Prostate gland (tissue), 2 donors: ENCODE measurements around the gene TAS1R3. TPM values are rescaled to one million over a fixed set of nuclear protein-coding genes. Genes with fewer than 3 reads are reported as not detected.

ENCODE experiments used
- DNase-seq: peaks from one replicate; pipeline ENCODE4 v3.0.0-alpha.2; 2019; ENCODE audit warnings: low spot score
- H3K27ac ChIP-seq, 2 donors: fragments of 200-600 bp; sonication (generic); 2 replicates each; pipeline ENCODE4 v1.5.1; 2017 to 2019
- H3K27me3 ChIP-seq: fragments of 200-600 bp; sonication (generic); replicated peaks from 2 replicates; pipeline ENCODE4 v1.5.1; 2019; ENCODE audit not compliant: insufficient read depth
- H3K36me3 ChIP-seq, 2 donors: fragments of 200-600 bp; sonication (generic); 1 replicate in 1 of 2; 2 replicates in 1 of 2; pipeline versions ENCODE4 v1.5.1 to v1.8.1; 2017 to 2019
- H3K4me1 ChIP-seq: fragments of 200-600 bp; sonication (generic); replicated peaks from 2 replicates; pipeline ENCODE4 v1.5.1; 2019
- H3K4me3 ChIP-seq, 2 donors: fragments of 200-600 bp; sonication (generic); 2 replicates each; pipeline ENCODE4 v1.5.1; 2017 to 2019
- H3K9me3 ChIP-seq: fragments of 200-600 bp; sonication (generic); 2 replicates; pipeline ENCODE4 v1.5.1; 2017
- POLR2A ChIP-seq: fragments of 450-650 bp; IDR thresholded peaks from one replicate; pipeline ENCODE4 v1.6.1; 2016; ENCODE audit warnings: antibody characterized with exemption, mild to moderate bottlenecking
- POLR2AphosphoS5 ChIP-seq: sonication (generic); formaldehyde crosslinking; IDR thresholded peaks from one replicate; pipeline ENCODE4 v1.6.1; 2017; ENCODE audit warnings: antibody characterized with exemption
- WGBS: methylation state at CpG from one replicate; pipeline ENCODE4 v1.1.5; 2018; 5-methylcytosine and 5-hydroxymethylcytosine counted together
- intact Hi-C: fragments of 100-400 bp; cut with DNase I; formaldehyde crosslinking; loops from one replicate; pipeline ENCODE4 v1.14.2; 2022
- total RNA-seq, 2 donors: library from RNA; depleted of rRNA; stranded (reverse); fragments of >200 nt; gene quantifications; one replicate each; pipeline ENCODE4 v1.1.0, GENCODE V29; 2016
- TF ChIP-seq, protein P1 (sequence below), 4 experiments: fragments of 200-600 bp in 2 of 4; fragments of 450-650 bp in 2 of 4; sonication (generic) in 2 of 4; IDR thresholded peaks; 1 replicate in 3 of 4; 2 replicates in 1 of 4; pipeline ENCODE4 v1.5.1; 2016 to 2019; ENCODE audit warnings: antibody characterized with exemption in 4 of 4, mild to moderate bottlenecking in 2 of 4, moderate library complexity in 2 of 4

The TAS1R3 gene
- total RNA-seq, 2 donors from 2014 or later: 0.80 TPM; not detected in 1

DNA sequence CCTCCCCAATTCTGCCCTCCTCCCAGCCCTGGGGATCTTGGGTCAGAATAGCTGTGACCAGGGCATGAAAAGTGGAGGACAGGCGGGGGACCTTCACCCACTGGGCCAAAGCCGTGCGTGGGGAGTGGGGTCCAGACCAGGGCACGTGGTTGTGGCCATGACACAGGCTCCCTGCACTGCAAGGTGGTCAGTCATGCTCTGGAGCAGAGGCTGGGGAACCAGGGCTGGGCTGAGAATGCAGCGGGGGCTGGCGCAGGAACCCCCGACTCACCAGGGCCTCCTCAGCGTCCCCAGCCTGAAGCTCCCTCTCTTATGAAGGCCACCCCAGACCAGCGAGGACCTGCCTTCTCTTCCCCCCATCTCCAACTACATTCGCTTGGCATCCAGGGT is 15.4 kb downstream of the TAS1R3 start:
- peaks cover 0 to 4% of the 10 kb centered on the region in 2 donors for H3K36me3 ChIP-seq
- intact Hi-C loops: loop anchor here (5.0 kb wide), 1 partner anchor 39 kb away; the partner anchor contains the start of genes ACAP3 and PUSL1
- WGBS: 85% methylated on average over 9 of the region's 10 CpGs
- DNase-seq: no peak
- no peak overlapping the region for H3K4me3 ChIP-seq
- H3K27ac ChIP-seq: no peak overlapping the region
- H3K9me3 ChIP-seq: no peaks in the 10 kb centered on the region
- peaks cover 14% of the 10 kb centered on the region for H3K4me1 ChIP-seq
- TF ChIP-seq, protein P1, sequence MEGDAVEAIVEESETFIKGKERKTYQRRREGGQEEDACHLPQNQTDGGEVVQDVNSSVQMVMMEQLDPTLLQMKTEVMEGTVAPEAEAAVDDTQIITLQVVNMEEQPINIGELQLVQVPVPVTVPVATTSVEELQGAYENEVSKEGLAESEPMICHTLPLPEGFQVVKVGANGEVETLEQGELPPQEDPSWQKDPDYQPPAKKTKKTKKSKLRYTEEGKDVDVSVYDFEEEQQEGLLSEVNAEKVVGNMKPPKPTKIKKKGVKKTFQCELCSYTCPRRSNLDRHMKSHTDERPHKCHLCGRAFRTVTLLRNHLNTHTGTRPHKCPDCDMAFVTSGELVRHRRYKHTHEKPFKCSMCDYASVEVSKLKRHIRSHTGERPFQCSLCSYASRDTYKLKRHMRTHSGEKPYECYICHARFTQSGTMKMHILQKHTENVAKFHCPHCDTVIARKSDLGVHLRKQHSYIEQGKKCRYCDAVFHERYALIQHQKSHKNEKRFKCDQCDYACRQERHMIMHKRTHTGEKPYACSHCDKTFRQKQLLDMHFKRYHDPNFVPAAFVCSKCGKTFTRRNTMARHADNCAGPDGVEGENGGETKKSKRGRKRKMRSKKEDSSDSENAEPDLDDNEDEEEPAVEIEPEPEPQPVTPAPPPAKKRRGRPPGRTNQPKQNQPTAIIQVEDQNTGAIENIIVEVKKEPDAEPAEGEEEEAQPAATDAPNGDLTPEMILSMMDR (IDR thresholded peaks at IDR 0.05): no peak
- no peak for TF ChIP-seq POLR2AphosphoS5
- TF ChIP-seq POLR2A: no peak
- H3K27me3 ChIP-seq: no peaks in the 10 kb centered on the region

DNA sequence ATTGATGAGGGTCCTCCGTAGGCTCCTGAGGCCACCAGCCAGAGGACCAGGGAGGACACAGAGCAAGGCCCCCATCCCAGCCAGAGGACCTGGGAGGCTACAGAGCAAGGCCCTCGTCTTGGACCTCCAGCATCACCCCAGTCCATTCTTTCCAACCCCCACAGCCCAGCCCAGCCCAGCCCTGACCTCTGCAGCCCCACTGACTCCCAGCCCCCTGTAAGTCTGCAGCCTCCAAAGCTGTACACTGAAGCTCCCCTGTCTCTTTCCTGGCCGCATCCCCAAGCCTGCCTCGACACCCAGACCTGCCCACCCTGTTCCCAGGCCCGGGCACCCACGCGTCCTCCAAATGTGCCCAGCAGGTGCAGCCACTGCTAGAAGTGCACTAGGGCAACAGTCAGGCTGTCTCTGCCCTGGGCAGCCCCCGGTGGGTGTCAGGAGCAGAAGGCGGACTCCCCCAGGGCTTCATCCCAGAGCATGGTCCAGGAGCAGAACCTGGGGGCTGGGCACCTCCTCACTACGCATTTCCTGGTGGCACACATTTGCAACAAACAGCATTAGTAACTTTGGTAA is 16.0 kb downstream of the TAS1R3 start:
- TF ChIP-seq, protein P1 (IDR thresholded peaks at IDR 0.05): no peak
- TF ChIP-seq POLR2AphosphoS5: no peak
- TF ChIP-seq POLR2A: no peak
- Histone ChIP-seq H3K36me3 (no peaks in the 10 kb centered on the region), H3K27me3 (no peaks in the 10 kb centered on the region), H3K27ac (peak overlapping the region; percentile 62 to 66), H3K4me3 (peak overlapping the region; percentile 60 to 79), H3K9me3 (no peaks in the 10 kb centered on the region), H3K4me1 (peaks cover 14% of the 10 kb centered on the region)
- DNase-seq: no peak
- intact Hi-C loops: loop anchor here (5.0 kb wide), 1 partner anchor 40 kb away; the partner anchor contains the start of genes ACAP3 and PUSL1
- WGBS: 70% methylated on average over 10 of the region's 10 CpGs

DNA sequence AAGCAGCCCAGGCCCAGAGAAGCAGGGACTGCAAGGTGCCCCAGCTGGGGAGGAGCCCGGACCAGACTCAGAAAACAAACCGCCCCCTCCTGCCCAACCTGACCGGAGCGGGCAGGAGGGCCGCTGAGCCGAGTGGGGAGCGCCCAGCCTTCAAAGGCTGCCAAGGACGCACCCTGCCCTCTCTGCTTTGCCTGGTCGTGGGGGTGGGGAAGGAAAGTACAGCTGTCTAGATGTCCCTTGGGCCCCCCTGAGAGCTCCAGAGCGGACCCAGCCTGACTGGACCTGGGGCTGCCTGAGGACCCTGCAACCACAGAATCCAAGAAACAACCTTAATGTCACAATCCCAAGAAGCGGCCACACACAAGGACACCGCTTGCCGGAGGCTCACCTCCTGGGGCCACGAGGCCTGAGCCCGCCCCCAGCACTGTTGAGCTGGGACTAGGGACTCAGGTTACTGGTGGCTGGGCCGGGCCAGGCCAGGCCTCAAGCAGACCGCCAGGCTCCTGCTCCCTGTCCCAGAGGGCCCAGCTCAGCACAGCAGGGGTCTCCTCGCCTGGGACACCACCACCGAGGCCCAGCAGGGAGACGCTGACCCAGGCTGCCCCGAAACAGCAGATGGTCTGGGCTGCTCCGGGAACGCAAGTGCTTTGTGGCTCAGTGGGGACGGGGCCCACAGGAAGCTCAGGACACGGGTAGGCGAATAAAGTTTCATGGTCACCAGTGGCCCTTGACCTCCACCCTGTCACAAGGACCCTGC is 16.8 kb downstream of the TAS1R3 start:
- Histone ChIP-seq H3K4me3 (peak overlapping the region; percentile 60 to 79), H3K27ac (peak overlapping the region; percentile 62 to 66), H3K36me3 (no peaks in the 10 kb centered on the region), H3K27me3 (no peaks in the 10 kb centered on the region), H3K4me1 (peaks cover 14% of the 10 kb centered on the region), H3K9me3 (no peaks in the 10 kb centered on the region)
- intact Hi-C loops: loop anchor here (5.0 kb wide), 1 partner anchor 41 kb away; the partner anchor contains the start of genes ACAP3 and PUSL1
- TF ChIP-seq, protein P1 (IDR thresholded peaks at IDR 0.05): no peak
- TF ChIP-seq POLR2AphosphoS5: peak; percentile 44
- TF ChIP-seq POLR2A: no peak
- 22% methylated on average over 19 of the region's 26 CpGs for WGBS
- DNase-seq: no peak

DNA sequence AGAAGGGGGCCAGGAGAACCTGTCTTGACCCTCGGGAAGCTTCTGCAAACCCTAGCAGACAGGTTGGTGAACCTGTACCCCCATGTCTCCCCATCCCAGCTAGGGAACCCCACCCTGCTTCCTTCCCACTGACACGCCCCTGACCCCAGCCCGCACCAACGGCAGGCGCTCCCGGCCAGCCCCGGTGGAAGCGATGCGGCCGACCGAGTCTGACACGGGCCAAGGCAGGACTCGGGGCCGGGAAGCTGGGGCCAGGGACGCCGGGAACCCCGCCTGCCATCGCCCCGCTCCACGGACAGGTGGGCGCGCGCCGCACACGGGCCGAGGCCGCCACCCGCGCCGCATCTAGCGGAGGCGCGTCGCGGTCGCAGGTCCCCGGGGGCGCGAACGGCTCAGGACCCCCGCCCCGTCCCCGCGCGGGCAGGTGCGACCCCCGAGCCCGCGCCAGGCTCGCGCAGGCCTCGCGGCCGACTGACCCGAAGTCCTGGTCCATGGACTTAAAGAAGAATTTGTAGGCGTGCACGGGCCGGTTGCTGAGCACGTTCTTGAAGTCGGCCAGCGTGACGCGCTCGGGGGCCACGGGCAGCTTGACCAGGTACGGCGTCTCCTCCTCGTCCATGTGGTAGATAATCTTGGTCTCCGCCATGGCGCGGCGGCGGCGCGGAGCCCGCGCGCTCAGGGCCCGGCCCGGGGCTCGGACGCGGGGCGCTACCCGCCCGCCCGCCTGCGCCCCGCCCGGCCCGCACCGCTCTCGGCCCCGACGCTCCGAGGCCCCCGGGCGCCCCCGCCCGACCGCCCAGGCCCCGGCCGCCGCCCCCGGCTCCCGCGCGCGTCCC is 17.6 kb downstream of the TAS1R3 start:
- no peak for TF ChIP-seq POLR2AphosphoS5
- TF ChIP-seq POLR2A: no peak
- TF ChIP-seq, protein P1 (IDR thresholded peaks at IDR 0.05): no peak
- H3K36me3 ChIP-seq: no peaks in the 10 kb centered on the region
- DNase-seq: no peak
- H3K27ac ChIP-seq: peak overlapping the region; percentile 62 to 66
- no peaks in the 10 kb centered on the region for H3K9me3 ChIP-seq
- under 1% methylated on average over 67 of the region's 109 CpGs for WGBS
- H3K27me3 ChIP-seq: no peaks in the 10 kb centered on the region
- H3K4me3 ChIP-seq: peak overlapping the region; percentile 60 to 79
- H3K4me1 ChIP-seq: peaks cover 14% of the 10 kb centered on the region
- intact Hi-C loops: loop anchor here (5.0 kb wide), 1 partner anchor 41 kb away; the partner anchor contains the start of genes ACAP3 and PUSL1
